Activated naive CD8-positive, alpha-beta T cell (primary cell): ENCODE data around the gene HCFC1R1.

ENCODE experiments used
- H3K27ac Mint-ChIP-seq: one replicate; pipeline ENCODE4 v1.8.0; 2021; ENCODE audit warnings: mixed read lengths
- H3K27me3 Mint-ChIP-seq: one replicate; pipeline ENCODE4 v1.8.0; 2021; ENCODE audit warnings: mixed read lengths
- H3K36me3 Mint-ChIP-seq: one replicate; pipeline ENCODE4 v1.8.0; 2021; ENCODE audit warnings: mixed read lengths
- H3K4me1 Mint-ChIP-seq: one replicate; pipeline ENCODE4 v1.8.0; 2021; ENCODE audit warnings: low read depth, mixed read lengths
- H3K4me3 Mint-ChIP-seq: one replicate; pipeline ENCODE4 v1.8.0; 2021; ENCODE audit warnings: mild to moderate bottlenecking, mixed read lengths
- H3K9me3 Mint-ChIP-seq: one replicate; pipeline ENCODE4 v1.8.0; 2021; ENCODE audit warnings: low read depth, mixed read lengths

The HCFC1R1 gene

DNA sequence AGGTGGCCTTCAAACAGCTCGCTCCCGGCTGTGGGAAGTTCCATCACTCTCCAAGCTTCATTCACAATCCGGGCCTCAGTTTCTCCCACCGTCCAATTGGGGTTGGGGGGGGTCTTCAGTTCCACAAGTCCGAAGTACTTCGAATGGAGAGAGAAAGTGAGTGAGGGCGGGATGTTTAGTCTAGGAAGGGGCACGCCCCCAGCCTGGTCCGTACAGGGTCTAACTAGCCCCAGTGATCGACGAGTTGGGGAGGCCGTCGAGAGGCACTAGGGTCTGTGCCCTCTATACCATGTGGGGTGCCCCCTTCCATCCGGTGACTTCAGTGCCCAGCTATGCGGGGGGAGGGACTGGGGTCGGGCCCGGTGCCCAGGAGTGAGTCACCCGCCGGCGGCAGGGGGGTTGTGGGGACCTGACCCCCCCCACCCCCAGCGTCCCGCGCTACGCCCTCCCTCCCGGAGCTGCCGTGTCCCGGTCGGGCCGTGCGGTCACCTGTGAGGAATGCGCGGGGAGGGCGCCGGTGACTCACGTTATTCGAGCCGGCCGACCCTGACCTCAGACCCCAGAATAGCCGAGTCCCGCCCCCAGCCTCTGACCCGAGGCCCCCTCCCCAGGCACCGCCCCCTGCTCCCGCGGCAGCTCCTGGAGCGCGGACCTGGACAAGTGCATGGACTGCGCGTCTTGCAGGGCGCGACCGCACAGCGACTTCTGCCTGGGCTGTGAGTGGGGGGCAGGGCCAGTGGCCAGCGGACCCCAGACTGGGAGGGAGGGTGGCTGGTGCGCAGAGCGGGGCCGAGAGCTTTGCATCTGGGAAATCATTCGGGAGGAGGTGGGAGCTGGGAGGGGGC lies 2.9 kb downstream of the HCFC1R1 start:
- Mint-ChIP-seq H3K27me3 (no peaks in the 10 kb centered on the region), H3K9me3 (no peaks in the 10 kb centered on the region), H3K27ac (peak overlapping the region; percentile 96), H3K4me1 (peaks cover 45% of the 10 kb centered on the region), H3K4me3 (peak overlapping the region; percentile 87), H3K36me3 (no peaks in the 10 kb centered on the region)

DNA sequence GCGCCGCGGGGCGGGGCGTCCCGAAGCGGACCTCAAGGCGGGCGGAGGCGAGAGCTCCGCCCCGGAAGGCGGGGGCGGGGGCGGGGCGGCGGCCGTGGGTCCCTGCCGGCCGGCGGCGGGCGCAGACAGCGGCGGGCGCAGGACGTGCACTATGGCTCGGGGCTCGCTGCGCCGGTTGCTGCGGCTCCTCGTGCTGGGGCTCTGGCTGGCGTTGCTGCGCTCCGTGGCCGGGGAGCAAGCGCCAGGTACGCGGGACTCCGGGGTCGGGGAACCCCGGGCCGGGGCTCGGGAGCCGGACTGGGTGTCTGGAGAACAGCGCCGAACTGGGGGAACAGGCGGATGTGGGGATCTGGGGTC lies 3.5 kb downstream of the HCFC1R1 start, which contains the start of gene TNFRSF12A:
Gene TNFRSF12A, plus strand, starts transcription at position 122 of the 357 bp plus-strand sequence. Its CDS starts 30 bp downstream, at position 152.
- Mint-ChIP-seq H3K36me3 (no peaks in the 10 kb centered on the region), H3K4me3 (peak within 1 kb of the TSS; percentile 89), H3K27ac (peak within 1 kb of the TSS; percentile 96), H3K9me3 (no peaks in the 10 kb centered on the region), H3K4me1 (peaks cover 45% of the 10 kb centered on the region), H3K27me3 (no peaks in the 10 kb centered on the region)

- Mint-ChIP-seq H3K4me1 (peaks cover 45% of the 10 kb centered on the region), H3K4me3 (peak overlapping the region; percentile 89), H3K9me3 (no peaks in the 10 kb centered on the region), H3K36me3 (no peaks in the 10 kb centered on the region), H3K27ac (peak overlapping the region; percentile 70), H3K27me3 (no peaks in the 10 kb centered on the region)
Observed at GRCh38 chr16:3019594-3020246, 4.0 kb downstream of the HCFC1R1 start.

GRCh38 chr16:3017794-3018506 lies 5.8 kb downstream of the HCFC1R1 start, which contains the start of gene CLDN6:
Gene CLDN6 (minus strand): TSS chr16:3018183. CDS start chr16:3016021, 2,162 bp downstream.
- Mint-ChIP-seq H3K4me1 (peaks cover 36% of the 10 kb centered on the region), H3K36me3 (no peaks in the 10 kb centered on the region), H3K27ac (no peak within 1 kb of the TSS), H3K27me3 (no peaks in the 10 kb centered on the region), H3K9me3 (no peaks in the 10 kb centered on the region), H3K4me3 (peak within 1 kb of the TSS; percentile 76)

DNA sequence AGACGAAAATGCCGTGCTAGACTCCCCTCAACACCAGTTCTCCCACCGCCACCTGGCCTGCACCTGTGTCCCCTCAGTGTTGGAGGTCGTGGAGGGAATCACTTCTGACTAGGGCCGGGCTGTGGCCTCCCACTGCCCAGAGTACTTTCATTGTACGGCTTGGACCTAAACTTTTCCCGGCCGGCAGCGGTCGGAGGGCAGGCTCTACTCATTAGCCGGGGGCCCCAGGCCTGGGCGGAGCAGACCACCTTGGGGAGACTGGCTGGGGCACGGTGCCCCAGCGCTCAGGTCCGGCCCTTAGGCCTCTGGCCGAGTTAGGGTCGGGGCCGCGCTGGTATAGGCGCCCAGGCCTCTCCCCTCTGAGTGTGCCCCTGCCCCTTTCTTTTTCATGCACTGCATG lies 6.4 kb downstream of the HCFC1R1 start:
- Mint-ChIP-seq H3K4me3 (no peak overlapping the region), H3K27me3 (no peaks in the 10 kb centered on the region), H3K36me3 (no peaks in the 10 kb centered on the region), H3K4me1 (peaks cover 30% of the 10 kb centered on the region), H3K27ac (no peak overlapping the region), H3K9me3 (no peaks in the 10 kb centered on the region)

DNA sequence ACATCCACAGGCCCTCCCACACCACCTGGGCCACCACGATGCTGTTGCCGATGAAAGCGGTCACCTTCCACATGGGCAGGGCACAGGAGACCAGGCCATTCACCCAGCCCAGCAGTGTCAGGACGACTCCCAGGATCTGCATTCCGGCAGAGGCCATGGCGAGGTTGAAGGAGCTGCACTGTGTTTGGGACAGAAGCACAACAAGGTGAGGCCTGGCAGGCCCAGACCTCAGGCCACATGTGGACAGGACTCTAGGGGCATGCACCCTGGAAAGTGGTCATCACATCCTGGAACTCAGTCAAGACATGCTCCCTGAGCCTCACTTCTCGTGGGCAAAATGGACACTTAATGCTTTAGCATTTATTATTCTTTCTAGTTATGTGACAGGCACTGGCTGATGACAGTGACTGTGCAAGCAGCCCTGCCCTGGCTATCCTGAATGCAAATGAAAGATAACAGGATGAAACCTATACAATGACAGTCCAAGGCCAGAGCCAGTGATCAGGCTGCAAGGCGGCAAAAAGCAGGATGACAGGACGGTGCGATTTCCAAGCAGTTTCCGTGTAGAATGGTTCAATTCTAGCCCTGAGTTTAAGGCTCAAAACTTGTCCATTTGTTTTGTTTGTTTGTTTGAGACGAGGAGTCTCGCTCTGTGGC lies 7.7 kb downstream of the HCFC1R1 start:
- no peaks in the 10 kb centered on the region for H3K9me3 Mint-ChIP-seq
- no peaks in the 10 kb centered on the region for H3K27me3 Mint-ChIP-seq
- H3K4me3 Mint-ChIP-seq, result no peak overlapping the region
- H3K4me1 Mint-ChIP-seq, result peaks cover 19% of the 10 kb centered on the region
- H3K27ac Mint-ChIP-seq, result no peak overlapping the region
- H3K36me3 Mint-ChIP-seq, result no peaks in the 10 kb centered on the region

DNA sequence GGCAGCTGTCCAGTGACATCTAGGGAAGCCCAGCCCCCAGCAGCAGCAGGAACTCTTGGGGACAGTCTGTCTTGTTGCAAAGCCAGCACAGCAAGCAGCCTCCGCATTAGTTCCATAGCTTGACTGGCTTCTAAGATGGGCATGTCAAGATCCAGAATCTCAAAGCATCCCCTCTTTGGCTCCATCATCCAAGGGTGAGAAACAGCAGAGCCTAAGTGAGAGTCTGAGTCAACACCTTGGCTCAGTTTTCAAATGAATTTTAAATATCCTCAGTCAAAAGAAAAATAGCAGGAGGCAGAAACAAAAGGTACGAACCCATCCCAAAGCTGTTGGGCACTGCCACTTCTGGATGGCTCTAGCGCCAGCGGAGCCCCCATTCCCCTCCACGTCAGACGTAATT lies 8.8 kb downstream of the HCFC1R1 start:
- H3K27me3 Mint-ChIP-seq, result no peaks in the 10 kb centered on the region
- H3K4me1 Mint-ChIP-seq, result peaks cover 15% of the 10 kb centered on the region
- no peak overlapping the region for H3K4me3 Mint-ChIP-seq
- no peaks in the 10 kb centered on the region for H3K36me3 Mint-ChIP-seq
- no peak overlapping the region for H3K27ac Mint-ChIP-seq
- no peaks in the 10 kb centered on the region for H3K9me3 Mint-ChIP-seq

GRCh38 chr16:3013998-3014690 lies 9.6 kb downstream of the HCFC1R1 start:
- no peaks in the 10 kb centered on the region for H3K36me3 Mint-ChIP-seq
- no peak overlapping the region for H3K4me3 Mint-ChIP-seq
- H3K4me1 Mint-ChIP-seq, result peaks cover 8% of the 10 kb centered on the region
- H3K27me3 Mint-ChIP-seq, result no peaks in the 10 kb centered on the region
- no peak overlapping the region for H3K27ac Mint-ChIP-seq
- H3K9me3 Mint-ChIP-seq, result no peaks in the 10 kb centered on the region

GRCh38 chr16:3013491-3013951 lies 10.2 kb downstream of the HCFC1R1 start:
- Mint-ChIP-seq H3K27ac (no peak overlapping the region), H3K36me3 (no peaks in the 10 kb centered on the region), H3K27me3 (no peaks in the 10 kb centered on the region), H3K4me3 (no peak overlapping the region), H3K4me1 (peaks cover 12% of the 10 kb centered on the region), H3K9me3 (no peaks in the 10 kb centered on the region)

GRCh38 chr16:3012828-3013420 lies 10.8 kb downstream of the HCFC1R1 start, which contains the start of gene CLDN9:
Gene CLDN9 (plus strand): TSS chr16:3012923. CDS start chr16:3013363, 440 bp downstream.
- H3K27ac Mint-ChIP-seq, result no peak within 1 kb of the TSS
- peaks cover 12% of the 10 kb centered on the region for H3K4me1 Mint-ChIP-seq
- H3K27me3 Mint-ChIP-seq, result no peaks in the 10 kb centered on the region
- no peaks in the 10 kb centered on the region for H3K9me3 Mint-ChIP-seq
- H3K4me3 Mint-ChIP-seq, result no peak within 1 kb of the TSS
- no peaks in the 10 kb centered on the region for H3K36me3 Mint-ChIP-seq

- Mint-ChIP-seq H3K27me3 (no peaks in the 10 kb centered on the region), H3K36me3 (no peaks in the 10 kb centered on the region), H3K4me1 (peaks cover 19% of the 10 kb centered on the region), H3K27ac (no peak overlapping the region), H3K4me3 (no peak overlapping the region), H3K9me3 (no peaks in the 10 kb centered on the region)
Observed at GRCh38 chr16:3012246-3012645, 11.5 kb downstream of the HCFC1R1 start.

DNA sequence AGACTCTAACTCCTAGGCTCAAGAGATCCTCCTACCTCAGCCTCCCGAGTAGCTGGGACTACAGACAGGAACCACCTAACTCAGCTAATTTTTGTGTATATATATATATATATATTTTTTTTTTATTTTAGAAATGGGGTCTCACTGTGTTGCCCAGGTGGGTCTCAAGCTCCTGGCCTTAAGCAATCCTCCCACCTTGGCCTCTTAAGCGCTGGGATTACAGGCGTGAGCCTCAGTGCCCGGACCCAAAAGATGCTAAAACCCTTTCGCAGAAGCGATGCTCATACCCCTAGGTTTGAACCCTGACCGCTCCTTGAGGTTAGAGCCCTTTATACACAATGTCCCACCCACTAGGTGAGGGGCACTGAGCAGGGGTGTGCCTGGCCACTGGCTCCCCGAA lies 13.2 kb downstream of the HCFC1R1 start:
- H3K36me3 Mint-ChIP-seq, result no peaks in the 10 kb centered on the region
- peaks cover 26% of the 10 kb centered on the region for H3K4me1 Mint-ChIP-seq
- no peak overlapping the region for H3K27ac Mint-ChIP-seq
- no peak overlapping the region for H3K4me3 Mint-ChIP-seq
- no peaks in the 10 kb centered on the region for H3K9me3 Mint-ChIP-seq
- H3K27me3 Mint-ChIP-seq, result no peaks in the 10 kb centered on the region

- Mint-ChIP-seq H3K4me3 (no peak overlapping the region), H3K27me3 (no peaks in the 10 kb centered on the region), H3K36me3 (no peaks in the 10 kb centered on the region), H3K4me1 (peaks cover 29% of the 10 kb centered on the region), H3K27ac (no peak overlapping the region), H3K9me3 (no peaks in the 10 kb centered on the region)
Observed at GRCh38 chr16:3009568-3010390, 14.0 kb downstream of the HCFC1R1 start.
